Stimulated activated CD4-positive, alpha-beta T cell treated with anti-CD3 and anti-CD28 coated beads, Interleukin-12 subunit alpha, Interleukin-12 subunit beta, amount 100 ng/mL, for 24 hours (primary cell): Measurements from ENCODE around the gene RTBDN.
A peak's percentile ranks its signal among the peaks of the same experiment; 100 is the strongest.
"Not testable (repeated sequence)": the region's sequence is repeated elsewhere in the genome, so short reads cannot be mapped to it uniquely, and the experiment has no call there.

Experiments
- DNase-seq, 2 experiments: peaks; one replicate each; pipeline ENCODE4 v3.0.0-alpha.2; 2020; ENCODE audit warnings: low read depth in 2 of 2

The RTBDN gene

GRCh38 chr19:12825254-12826131 is 8.9 kb downstream of the RTBDN start:
- DNase-seq = no peak

GRCh38 chr19:12821761-12822160 is 12.6 kb downstream of the RTBDN start:
- no peak for DNase-seq

DNA sequence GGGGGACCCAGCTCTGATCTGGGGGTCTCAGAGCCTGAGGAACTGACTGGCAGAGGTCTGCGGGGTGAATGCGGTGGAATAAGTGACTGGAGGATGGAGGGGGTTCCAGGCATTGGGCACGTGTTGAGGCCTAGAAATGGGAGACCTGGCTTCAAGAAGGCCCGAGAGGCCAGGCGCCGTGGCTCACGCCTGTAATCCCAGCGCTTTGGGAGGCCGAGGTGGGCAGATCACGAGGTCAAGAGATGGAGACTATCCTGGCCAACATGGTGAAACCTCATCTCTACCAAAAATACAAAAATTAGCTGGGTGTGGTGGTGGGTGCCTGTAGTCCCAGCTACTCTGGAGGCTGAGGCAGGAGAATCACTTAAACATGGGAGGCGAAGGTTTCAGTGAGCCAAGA is 16.6 kb downstream of the RTBDN start:
- DNase-seq = not testable (repeated sequence)

DNA sequence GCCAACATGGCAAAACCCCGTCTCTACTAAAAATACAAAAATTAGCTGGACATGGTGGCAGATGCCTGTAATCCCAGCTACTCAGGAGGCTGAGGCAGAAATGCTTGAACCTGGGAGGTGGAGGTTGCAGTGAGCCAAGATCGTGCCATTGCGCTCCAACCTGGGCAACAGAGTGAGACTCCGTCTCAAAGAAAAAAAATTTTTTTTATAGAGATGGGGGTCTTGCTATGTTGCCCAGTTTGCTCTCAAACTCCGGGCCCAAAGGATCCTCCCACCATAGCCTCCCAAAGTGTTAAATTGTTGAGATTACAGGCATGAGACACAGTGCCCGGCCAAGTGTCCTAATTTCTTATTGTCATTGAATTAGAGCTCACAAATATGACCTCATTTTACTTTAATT is 17.2 kb downstream of the RTBDN start:
- DNase-seq = not testable (repeated sequence)

GRCh38 chr19:12815088-12815487 is 19.3 kb downstream of the RTBDN start:
- DNase-seq = no peak

- peak; percentile 78 to 86 for DNase-seq
Observed at GRCh38 chr19:12806242-12807081, 27.9 kb downstream of the RTBDN start, which contains the start of gene RNASEH2A. TSS of gene RNASEH2A (plus strand) at chr19:12806584. CDS start at chr19:12806674, 90 bp downstream.

DNA sequence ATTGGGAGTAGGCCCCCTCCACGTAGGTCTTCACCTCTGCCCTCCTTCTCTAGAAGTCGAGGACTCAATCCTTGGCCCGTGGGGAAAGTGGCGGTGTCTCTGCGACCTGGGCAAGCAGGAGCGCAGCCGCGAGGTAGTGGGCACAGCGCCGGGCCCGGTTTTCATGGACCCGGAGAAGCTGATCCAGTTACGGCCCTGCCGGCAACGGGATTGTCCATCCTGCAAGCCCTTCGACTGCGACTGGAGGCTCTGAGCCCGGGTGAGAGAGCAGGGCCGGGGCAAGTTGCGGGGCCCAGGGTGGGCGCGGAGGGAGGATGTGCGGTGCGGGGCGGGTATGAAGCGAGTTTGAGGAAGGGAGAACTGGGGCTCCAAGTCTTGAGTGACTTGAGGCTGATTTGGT is 30.3 kb downstream of the RTBDN start:
- DNase-seq = no peak

- no peak for DNase-seq
Observed at GRCh38 chr19:12802267-12803106, 31.9 kb downstream of the RTBDN start.

- peak; percentile 60 to 73 for DNase-seq
Observed at GRCh38 chr19:12801466-12802266, 32.7 kb downstream of the RTBDN start, which contains the start of the genes PRDX2 and THSD8. TSS of gene PRDX2 (minus strand) at chr19:12801800. CDS start at chr19:12801261, 539 bp downstream. TSS of gene THSD8 (plus strand) at chr19:12802069. CDS start at chr19:12802072, 3 bp downstream.

- DNase-seq = no peak
Observed at GRCh38 chr19:12800923-12801465, 33.4 kb downstream of the RTBDN start.

DNA sequence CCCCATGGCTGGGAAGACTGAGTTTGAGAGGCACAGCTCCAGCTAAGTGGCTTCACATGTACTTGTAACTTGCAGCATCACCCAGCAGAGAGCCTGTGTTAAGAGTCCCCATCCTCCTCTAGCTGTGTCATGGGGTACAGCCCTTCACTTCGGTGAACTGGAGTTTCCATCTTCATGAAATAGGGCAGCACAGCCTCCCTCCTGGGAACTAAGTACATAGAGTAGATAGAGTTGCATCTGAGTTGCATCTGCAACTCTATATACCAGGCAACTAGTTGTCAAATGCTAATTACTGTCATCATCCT is 34.0 kb downstream of the RTBDN start:
- no peak for DNase-seq

- no peak for DNase-seq
Observed at GRCh38 chr19:12799742-12800465, 34.5 kb downstream of the RTBDN start.

- not testable (repeated sequence) for DNase-seq
Observed at GRCh38 chr19:12797607-12798006, 36.8 kb downstream of the RTBDN start.

DNA sequence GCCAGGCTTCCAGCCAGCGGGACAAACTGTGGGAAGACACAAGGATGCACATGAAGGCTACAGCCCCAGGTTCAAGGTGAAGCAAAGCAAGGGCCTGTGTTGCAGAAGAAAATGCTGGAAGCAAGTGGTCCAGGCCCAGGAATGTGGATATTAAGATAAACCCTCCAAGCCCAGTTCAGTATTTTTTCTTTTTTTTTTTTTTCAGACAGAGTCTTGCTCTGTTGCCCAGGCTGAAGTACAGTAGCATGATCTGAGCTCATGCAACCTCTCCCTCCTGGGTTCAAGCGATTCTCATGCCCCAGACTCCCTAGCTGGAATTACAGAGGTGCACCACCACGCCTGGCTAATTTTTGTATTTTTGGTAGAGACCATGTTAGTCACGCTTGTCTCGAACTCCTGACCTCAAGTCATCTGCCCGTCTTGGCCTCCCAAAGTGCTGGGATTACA is 37.2 kb downstream of the RTBDN start:
- no peak for DNase-seq

GRCh38 chr19:12796146-12797071 is 38.0 kb downstream of the RTBDN start:
- DNase-seq = peak; percentile 60 to 69

DNA sequence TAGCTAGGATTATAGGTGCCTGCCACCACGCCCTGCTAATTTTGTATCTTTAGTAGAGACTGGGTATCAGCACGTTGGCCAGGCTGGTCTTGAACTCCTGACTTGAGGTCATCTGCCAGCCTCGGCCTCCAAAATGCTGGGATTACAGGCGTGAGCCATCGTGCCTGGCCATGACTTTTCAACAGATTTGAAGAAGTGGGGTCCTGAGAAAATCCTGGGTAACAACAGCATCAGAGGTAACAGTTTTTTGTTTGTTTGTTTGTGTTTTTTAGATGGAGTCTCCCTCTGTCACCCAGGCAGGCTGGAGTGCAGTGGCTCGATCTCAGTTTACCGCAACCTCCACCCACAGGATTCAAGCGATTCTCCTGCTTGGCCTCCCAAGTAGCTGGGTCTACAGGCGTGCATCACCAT is 39.4 kb downstream of the RTBDN start:
- DNase-seq = no peak

GRCh38 chr19:12794196-12794941 is 40.0 kb downstream of the RTBDN start:
- no peak for DNase-seq
